ENCODE measurements around the gene MAPK8IP1.

GRCh38 chr11:45856044-45856468 is 29.4 kb upstream of the MAPK8IP1 start:
- TF ChIP-seq POLR2A (IDR thresholded peaks at IDR 0.05) = no peak
- no peak for TF ChIP-seq CTCF (IDR thresholded peaks at IDR 0.05)

Measured in transverse colon (tissue), 3 donors.